HK-2 (cell line): ENCODE results near the gene ACP6.
"Not testable (repeated sequence)": the region's sequence is repeated elsewhere in the genome, so short reads cannot be mapped to it uniquely, and the experiment has no call there.

Experiments
- DNase-seq: peaks from one replicate; pipeline ENCODE4 v3.0.0-alpha.2; 2018; ENCODE audit not compliant: unreplicated experiment

Gene ACP6

DNA sequence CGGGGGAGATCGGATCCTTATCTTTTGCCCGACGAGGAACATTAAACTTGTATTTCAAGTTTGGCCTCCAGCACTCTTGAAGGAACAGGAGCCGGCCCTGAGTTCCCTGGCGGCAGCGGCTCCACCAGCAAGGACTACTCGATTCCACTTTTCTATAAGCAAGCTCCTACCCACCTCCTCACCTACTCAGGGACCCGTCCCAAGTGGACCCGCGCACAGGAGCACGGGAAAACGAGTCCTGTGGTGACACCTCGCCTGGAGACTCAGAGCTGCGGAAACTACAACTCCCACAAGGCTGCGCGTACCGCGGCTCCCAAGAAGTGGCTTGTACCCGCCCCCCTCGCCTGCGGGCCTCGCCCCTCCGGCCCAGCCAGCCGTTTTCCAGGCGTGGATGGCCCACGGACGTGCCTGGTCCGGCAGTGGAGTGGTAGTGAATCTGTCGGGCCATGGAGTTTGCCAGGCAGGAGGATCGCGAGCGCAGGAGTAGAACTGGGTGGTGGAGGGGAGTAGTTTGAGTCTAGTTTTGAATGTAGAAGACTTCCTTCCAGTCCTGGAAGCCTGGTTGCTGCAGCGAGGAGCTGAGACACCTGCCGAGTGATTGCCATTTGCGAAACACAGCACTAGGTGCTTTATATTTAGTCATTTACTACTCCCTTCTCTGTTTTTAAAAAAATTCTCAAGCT is at the start of gene ACP6:
Gene ACP6, minus strand, starts transcription at position 206 of the 683 bp plus-strand sequence. CDS start 476 bp downstream, outside the sequence.
- peak; percentile 94 for DNase-seq

DNA sequence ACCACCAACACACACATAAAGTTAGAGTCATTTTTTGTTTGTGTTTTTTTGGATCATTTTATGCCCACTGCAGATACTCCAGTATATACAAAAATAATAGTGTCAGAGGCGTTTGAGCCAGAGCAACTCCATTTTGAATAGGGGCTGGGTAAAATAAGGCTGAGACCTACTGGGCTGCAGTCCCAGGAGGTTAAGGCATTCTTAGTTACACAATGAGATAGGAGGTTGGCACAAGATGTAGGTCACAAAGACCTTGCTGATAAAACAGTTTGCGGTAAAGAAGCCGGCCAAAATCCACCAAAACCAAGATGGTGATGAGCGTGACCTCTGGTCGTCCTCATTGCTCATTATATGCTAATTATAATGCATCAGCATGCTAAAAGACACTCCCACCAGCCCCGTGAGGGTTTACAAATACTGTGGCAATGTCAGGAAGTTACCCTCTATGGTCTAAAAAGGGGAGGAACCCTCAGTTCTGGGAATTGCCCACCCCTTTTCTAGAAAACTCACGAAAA is 49.4 kb upstream of the ACP6 start:
- DNase-seq, result no peak

DNA sequence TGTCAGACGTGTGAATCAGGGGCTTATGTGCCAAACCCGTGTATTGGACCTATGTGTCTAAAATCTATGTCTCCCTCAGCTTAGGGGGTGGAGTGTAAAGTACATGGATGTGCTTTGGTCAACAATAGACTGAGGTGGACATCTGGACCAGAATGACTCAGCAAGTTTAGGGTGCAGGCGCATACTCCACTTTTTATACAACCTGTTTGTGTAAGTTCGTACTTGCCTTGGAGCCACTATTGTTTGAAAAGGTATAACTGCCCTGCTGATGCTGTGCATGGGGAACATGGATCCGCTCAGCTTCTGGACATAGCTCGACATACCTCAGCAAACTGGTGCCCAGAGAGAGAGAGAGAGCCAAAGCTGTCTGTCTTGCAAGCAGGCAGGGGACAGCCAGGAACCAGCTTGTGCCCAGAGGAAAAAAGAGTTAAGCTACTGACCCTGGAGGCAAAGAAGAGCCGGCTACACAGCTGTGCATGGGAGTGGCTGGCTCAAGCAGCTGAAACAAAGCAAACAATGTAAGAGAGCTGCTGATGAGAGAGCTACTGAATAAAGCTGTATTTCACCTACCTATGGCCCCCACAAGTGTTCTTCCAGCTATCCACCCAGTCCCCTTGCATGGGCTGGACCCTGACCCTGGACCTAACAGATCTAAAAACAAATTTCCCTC is 48.8 kb upstream of the ACP6 start:
- no peak for DNase-seq

DNA sequence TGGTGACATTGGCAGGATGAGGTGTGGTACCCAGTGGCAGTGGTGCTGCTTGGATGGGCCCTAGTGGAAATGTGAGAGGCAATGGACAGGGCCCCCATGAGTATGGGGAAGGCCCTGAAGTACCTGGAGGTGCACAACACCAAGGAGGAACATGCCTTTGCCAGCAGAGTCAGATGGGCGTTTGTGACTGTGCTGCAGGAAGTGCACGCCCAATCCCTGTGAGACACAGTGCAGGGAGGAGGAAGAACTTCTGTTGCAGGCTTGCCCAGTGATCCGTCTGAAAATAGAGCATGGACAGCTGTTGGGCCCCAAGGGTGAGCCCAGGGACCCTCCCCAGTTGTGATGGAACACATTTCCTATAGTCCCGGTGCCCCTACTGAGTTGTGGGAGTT is 47.4 kb upstream of the ACP6 start:
- DNase-seq, result no peak

DNA sequence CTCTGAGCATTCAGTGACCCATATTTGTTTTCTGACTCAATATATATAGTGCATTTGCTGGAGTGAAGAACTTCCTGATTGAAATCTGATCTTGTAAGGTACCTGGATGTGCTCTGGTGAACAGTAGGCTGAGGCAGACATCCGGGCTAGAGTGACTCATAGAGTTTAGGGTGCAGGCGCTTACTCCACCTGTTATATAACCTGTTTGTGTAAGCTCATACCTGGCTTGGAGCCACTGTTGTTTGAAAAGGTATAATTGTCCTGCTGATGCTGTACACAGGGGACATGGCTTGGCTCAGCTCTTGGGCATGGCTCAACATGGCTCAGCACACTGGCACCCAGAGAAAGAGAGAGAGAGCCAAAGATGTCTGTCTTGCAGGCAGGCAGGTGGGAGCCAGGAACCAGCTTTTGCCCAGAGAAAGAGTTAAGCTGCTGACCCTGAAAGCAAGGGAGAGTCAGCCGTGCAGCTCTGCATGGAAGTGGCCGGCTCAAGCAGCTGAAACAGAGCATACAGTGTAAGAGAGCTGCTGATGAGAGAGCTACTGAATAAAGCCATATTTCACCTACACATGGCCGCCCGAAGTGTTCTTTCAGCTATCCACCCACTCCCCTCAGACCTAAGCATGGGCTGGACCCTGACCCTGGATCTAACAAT is 46.9 kb upstream of the ACP6 start:
- peak; percentile 28 for DNase-seq

DNA sequence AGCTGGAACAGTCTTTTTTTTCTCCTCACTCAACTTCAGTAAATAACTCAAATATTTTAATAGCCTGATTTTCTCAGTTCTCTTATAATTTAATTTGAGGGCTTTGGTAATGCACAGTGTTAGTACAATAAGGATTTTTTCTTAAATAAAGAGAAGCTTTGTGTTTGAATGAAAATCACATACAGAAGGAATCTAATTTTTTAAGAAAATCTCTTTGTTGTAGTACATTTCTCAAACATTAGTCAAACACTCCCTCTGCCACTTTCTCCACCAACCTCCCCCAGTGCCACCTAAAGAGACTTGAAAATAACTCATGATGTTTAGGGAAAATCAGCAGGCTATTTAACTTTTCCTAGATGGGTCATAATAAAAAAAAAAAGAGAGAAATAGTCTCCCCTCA is 42.3 kb upstream of the ACP6 start:
- no peak for DNase-seq

DNA sequence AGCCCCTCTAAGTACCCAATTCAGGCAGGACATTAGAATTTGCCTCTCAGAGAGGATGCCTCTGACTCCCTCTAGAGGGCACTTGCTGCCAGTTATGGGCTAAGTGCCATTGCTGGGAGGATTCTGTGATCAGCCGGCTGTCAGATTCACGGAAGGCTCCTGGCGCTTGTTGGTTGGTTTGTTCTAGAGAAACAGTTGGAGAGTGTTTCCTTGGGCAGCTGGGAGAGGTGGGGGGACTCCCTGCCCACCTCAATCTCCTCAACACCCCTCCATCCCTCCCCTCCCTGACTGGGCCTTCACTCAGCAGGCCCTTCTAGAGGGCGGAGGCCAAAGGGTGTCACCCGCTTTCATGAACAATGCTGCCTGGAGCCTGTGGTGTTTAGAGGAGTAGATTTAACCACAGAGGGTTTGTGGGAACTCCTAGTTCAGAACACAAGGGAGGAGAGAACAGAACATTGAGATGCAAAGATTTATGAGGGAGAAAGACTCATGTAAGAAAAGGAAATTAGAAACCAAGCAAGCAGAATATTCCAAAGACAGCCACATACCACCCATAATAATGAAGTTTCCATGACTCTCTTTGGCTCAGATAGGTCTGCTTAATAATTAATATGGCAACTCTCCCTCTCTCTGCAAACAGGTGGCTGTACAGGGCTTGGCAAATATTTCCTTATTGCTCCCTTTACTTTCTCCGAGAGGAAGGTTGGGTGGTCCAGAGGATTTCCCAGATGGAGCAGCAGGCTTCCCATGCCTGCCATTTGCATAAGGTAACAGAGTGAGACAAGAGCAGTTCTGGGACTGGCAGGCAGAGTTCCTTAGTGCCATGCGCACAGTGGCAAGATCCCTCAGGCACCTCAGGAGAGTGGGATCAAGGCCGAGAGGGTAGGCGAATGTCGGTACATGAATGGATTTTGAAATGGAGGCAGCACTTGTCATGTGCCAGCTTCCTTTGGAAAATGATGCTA is 30.0 kb upstream of the ACP6 start:
- peak; percentile 45 for DNase-seq

DNA sequence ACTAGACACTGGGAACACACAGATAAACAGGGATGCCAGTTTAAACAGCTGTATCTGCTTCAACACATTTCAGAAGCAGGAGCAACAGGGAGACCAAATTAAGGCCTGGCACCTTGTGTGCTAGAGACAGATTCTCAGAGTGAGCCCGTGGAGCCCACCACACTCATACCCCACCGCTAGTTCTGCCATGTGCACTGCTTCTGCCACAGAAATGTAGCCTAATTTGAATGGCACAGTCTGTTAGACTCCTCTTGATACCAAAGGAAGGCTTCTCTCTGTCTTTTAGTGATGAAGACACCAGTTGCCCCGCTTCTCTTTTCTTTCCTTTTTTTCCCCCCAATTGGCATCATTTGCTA is 29.3 kb upstream of the ACP6 start:
- no peak for DNase-seq

DNA sequence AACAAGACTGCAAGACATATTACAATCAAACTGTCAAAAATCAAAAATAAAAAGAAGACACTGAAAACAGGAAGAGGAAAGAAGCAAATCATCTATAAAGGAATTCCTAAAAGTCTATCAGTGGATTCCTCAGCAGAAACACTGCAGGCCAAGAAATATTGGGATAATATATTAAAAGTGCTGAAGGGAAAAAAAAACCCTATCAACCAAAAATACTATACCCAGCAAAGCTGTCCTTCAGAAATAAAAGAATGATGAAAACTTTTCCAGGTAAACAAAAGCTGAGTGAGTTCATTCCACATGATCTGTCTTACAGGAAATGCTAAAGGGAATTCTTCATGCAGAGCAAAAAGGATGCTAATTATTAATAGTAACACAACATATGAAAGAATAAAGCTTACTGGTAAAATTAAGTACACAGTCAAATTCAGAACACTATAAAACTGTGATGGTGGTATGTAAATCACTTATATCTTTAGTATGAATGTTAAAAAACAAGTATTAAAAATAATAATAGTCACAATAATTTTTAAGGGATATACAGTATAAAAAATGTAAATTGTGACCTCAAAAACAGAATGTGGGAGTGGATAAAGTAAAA is 12.9 kb upstream of the ACP6 start:
- no peak for DNase-seq

DNA sequence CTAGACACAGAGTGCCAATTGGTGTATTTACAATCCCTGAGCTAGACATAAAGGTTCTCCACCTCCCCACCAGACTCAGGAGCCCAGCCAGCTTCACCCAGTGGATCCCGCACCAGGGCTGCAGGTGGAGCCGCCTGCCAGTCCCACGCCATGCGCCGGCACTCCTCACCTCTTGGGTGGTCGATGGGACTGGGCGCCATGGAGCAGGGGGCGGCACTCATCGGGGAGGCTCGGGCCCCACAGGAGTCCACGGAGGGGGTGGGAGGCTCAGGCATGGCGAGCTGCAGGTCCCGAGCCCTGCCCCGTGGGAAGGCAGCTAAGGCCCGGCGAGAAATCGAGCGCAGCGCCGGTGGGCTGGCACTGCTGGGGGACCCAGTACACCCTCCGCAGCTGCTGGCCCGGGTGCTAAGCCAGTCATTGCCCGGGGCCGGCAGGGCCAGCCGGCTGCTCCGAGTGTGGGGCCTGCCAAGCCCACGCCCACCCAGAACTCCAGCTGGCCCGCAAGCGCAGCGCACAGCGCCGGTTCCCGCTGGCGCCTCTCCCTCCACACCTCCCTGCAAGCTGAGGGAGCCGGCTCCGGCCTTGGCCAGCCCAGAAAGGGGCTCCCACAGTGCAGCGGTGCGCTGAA is 10.4 kb upstream of the ACP6 start:
- DNase-seq, result not testable (repeated sequence)

DNA sequence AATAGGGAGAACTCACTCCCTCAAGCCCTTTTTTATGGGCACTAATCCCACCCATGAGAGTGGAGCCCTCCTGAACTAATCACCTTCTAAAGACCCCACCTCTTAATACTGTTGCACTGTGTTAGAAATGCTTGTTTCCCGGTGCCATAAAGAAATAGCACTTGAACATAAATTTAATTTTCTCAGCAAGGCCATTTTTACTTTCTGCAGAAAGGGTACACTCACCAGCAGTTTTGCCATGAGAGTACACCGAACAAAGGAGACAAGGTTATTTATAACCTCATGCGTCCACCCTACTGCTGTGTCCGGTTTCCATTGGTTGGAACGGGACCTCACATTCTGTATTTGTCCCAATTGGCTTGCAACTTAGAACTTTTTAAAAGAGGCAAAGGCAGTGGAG is 7.4 kb upstream of the ACP6 start:
- DNase-seq, result not testable (repeated sequence)

DNA sequence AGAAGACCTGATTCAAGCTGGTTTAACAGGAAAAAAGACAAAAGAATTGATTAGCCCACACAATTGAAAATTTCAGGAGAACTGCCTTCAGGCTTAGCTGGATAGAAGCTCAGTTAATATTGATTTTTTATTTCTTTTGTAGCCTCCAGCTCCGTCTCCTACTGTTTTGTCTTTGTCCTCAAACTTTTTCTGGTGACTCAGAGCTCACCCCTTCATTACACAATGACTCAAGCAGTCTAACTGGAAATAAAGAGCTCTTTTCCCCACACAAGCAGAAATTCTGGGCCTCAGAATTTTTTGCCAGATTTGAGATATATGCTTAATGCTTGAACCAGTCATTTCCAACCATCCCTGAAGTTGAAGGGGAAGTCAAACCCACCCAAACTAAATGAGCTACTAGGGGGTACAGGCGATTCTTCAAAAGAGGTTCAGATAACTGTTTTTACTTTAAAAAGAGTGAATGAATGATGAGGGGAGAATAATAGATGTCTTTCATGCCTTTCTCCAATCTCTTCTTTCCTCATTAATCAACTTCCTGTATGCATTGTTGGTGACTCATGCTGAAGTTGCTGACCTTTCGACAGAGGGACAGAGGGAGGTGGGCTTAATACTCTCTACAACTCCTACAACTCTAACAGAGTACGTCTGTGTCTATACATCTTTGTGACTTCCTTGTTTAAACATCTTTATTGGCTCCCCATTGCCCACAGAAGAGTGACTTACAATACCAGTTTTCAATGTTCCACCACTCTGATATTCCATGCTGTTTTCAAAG is 6.2 kb upstream of the ACP6 start:
- DNase-seq, result no peak

DNA sequence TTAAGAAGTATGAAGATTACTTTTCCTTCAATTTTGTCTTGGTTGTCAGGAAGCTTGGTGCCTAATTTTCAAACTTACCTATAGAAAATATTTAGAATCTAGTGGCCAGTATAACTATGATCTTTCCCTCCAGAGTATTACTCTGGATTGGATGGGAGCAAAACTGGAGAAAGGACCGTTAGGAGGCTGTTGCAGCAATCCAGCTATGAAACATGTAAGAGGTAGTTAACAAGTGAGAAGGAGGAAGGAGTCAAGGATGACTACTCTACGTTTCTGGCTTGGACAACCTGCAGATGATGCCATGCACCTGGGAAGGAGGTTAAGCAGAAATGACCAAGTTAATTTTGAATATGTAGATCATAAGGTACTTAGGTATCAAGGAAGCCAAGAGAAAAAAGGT is 3.5 kb upstream of the ACP6 start:
- no peak for DNase-seq

DNA sequence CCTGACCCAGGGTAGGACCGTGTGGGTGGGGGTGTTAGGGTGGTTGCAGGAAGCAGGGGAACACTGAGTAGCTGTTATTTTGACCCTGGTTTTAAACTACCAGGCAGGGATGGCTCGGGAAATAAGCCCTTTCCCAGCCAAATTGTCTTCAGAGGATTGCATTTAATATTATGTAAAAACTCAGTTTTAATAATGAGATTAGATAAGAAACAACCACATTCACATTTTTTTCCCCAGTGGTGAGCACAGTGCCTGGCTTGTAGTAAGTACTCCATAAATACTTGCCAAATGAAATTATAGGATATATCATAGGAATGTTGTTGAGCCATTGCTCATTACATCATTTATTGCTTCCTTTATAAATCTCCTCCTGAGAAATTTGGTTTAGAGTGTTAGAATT is 3.1 kb upstream of the ACP6 start:
- DNase-seq, result no peak

DNA sequence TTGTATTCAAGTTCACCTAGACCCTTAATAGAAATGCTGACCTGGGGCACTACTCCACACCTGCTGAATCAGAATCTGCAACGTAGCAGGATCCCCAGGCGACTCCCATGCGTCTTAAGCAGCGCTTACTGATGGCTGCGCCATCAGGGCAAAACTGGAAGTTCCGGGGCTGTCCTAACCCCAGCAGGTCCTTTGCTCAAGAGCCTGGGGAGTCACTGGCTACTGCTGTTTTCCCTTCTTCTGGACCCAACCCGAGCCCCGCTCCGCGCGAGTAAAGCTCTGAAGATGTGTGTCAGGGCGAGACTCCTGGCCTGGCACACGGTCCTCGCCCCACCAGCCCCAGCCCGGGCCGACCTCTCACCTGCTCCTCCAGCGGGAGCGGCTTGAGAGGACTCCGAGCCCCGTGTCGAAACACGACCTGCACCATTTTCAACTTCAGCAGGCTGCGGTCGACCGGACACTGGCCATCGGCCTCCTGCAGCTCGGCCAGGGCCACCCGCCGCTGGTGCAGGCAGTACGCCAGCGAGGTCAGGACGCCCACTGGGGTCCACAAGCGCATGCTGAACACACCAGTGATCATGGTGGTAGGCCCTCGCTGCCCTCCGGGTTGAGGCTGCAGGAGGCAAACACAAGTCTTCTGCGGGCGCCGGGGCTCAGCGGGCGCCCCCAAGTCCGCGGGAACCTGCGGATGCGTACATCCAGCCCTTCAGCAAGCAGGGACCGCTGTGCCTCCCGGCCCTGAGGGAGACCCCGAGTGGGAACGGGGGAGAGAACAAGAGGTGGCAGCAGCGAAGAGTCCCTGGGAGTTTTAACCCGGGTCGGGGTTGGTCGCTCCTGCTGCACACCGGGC is 630 bp downstream of the ACP6 start:
- DNase-seq, result peak; percentile 56

DNA sequence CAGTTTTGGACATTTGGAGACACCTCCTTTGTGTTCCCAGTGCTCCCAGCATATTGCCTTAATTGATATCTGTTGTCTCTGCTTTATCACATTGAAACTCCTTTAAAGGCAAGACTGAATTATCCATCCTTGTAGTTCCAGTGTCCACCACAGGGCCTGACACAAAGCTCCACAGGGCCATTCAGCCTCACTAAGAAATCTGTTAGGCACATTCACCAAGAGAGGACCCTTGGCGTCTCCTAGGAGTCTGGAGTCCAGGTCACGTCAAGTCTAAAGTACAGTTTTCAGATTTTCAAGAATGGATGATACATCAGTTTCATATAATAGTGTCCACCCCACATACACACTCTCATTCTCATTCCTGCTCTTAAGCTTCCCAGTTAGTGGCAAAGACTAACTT is 4.8 kb downstream of the ACP6 start:
- no peak for DNase-seq

DNA sequence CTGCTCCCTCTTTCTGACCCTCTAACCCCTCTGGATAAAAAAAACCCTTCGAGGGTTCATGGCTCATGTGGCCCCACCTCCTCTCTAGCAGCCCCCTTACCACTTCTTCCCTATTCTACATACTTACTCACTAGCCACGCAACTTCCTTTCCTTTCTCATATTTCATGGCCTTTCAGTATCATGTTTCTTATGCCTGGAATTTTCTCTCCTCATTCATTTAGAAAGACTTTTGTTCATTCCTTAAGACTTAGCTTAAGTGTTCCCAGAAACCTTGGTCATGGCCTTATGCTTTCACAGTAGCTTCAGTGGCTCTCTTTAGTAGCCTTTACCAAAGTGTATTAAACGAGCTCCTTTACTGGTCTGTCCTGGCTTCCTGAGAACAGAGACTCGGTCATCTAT is 6.1 kb downstream of the ACP6 start:
- DNase-seq, result no peak

DNA sequence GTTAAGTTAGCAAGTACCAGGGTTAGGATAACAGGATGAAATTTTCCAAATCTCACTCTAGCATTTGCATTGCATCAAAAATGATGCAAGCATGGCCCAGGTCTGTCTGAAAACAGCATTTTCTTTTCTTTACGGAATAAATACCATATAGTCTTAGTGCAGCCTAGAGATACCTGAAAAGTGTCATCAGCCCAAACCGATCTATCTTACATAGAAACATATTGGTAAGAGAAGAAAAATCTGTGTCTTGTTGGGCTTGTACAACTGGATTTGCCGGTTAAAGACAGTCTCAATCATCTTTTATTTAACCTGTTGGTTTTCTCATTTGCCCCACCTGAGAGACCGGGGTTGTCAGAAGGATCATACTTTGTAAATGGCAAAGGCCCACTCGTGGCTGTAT is 15.8 kb downstream of the ACP6 start:
- no peak for DNase-seq

DNA sequence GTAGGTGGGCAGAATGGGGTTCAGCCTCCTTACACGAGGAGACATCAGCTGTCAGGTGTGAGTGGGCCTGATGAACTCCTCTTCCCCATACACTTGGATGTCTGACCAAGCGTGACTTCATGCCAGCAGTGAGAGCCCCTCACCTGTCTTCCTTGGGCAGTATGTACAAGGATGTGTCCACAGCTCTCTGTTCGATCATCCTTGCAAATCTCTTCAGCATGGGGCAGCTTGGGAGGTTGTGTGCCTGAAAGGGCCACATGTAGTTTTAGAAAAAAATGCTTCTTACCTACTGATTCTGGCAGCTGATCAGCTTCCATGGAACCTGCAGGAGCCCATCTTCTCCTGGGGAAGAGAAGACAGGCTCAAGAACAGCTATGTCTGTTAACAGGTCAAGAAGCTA is 18.0 kb downstream of the ACP6 start:
- peak; percentile 5 for DNase-seq
